Mammary epithelial cell (primary cell): Measurements from ENCODE around the gene PRSS21.

Experiments
- EZH2 ChIP-seq: IDR thresholded peaks from 2 replicates; pipeline ENCODE4 v1.6.1; 2012; ENCODE audit warnings: low read length, inconsistent platforms, borderline replicate concordance
- TF ChIP-seq, protein P1 (sequence below), 2 donors: IDR thresholded peaks in 1 of 2; conservative IDR thresholded peaks in 1 of 2; 2 replicates each; pipeline ENCODE4 v1.5.1; 2011 to 2012; ENCODE audit warnings: inconsistent platforms in 2 of 2, low read length in 2 of 2, mild to moderate bottlenecking in 2 of 2, control low read depth in 1 of 2, low read depth in 1 of 2; ENCODE audit not compliant: insufficient read depth in 1 of 2; ENCODE audit errors: extremely low read depth in 1 of 2

- TF ChIP-seq, protein P1, sequence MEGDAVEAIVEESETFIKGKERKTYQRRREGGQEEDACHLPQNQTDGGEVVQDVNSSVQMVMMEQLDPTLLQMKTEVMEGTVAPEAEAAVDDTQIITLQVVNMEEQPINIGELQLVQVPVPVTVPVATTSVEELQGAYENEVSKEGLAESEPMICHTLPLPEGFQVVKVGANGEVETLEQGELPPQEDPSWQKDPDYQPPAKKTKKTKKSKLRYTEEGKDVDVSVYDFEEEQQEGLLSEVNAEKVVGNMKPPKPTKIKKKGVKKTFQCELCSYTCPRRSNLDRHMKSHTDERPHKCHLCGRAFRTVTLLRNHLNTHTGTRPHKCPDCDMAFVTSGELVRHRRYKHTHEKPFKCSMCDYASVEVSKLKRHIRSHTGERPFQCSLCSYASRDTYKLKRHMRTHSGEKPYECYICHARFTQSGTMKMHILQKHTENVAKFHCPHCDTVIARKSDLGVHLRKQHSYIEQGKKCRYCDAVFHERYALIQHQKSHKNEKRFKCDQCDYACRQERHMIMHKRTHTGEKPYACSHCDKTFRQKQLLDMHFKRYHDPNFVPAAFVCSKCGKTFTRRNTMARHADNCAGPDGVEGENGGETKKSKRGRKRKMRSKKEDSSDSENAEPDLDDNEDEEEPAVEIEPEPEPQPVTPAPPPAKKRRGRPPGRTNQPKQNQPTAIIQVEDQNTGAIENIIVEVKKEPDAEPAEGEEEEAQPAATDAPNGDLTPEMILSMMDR (conservative IDR thresholded peaks at IDR 0.05 in 1 of 2, IDR thresholded peaks at IDR 0.05 in 1 of 2; ENCODE audit: extremely low read depth in 1 of 2, insufficient read depth in 1 of 2, low read depth in 1 of 2, low read length in 2 of 2): no peak
- TF ChIP-seq EZH2: no peak
Measured at GRCh38 chr16:2839650-2840450, 22.8 kb downstream of the PRSS21 start.
